WTC11 (cell line): ENCODE data around the gene CREB3L4. TPM values are rescaled to one million over a fixed set of nuclear protein-coding genes. Genes with fewer than 3 reads are reported as not detected.

Experiments
- ATAC-seq: fragments of 200-7000 bp; cut with Tn5 transposase; 2 replicates; pipeline ENCODE4 v1.10.0; 2021; ENCODE audit warnings: mild to moderate bottlenecking, moderate library complexity
- CTCF ChIA-PET: fragments of 300-600 bp; sonication (Branson Sonifier 250); formaldehyde crosslinking; loops from one replicate; lab custom pipeline; 2021; ENCODE audit warnings: antibody characterized with exemption; lab: Charles Lee
- POLR2A ChIA-PET: fragments of 350-600 bp; sonication (Branson Sonifier 250); formaldehyde crosslinking; loops from one replicate; lab custom pipeline; 2021; ENCODE audit warnings: antibody characterized with exemption; lab: Charles Lee
- DNase-seq: peaks from one replicate; pipeline ENCODE4 v3.0.0; 2021; ENCODE audit warnings: low spot score
- H3K27ac Mint-ChIP-seq: 2 replicates; pipeline ENCODE4 v1.8.0; 2021; ENCODE audit warnings: mixed read lengths
- H3K27me3 Mint-ChIP-seq: 2 replicates; pipeline ENCODE4 v1.8.0; 2021; ENCODE audit warnings: low read depth, mild to moderate bottlenecking, moderate library complexity, mixed read lengths
- H3K36me3 Mint-ChIP-seq: 2 replicates; pipeline ENCODE4 v1.8.0; 2021; ENCODE audit warnings: mixed read lengths
- H3K4me1 Mint-ChIP-seq: 2 replicates; pipeline ENCODE4 v1.8.0; 2022; ENCODE audit warnings: mixed read lengths
- H3K4me3 Mint-ChIP-seq: 2 replicates; pipeline ENCODE4 v1.8.0; 2021; ENCODE audit warnings: mild to moderate bottlenecking, moderate library complexity, mixed read lengths
- H3K9me3 Mint-ChIP-seq: 2 replicates; pipeline ENCODE4 v1.8.0; 2021; ENCODE audit warnings: mixed read lengths
- ATF1 ChIP-seq: sonication (generic); formaldehyde crosslinking; IDR thresholded peaks from 2 replicates; pipeline ENCODE4 v1.8.1; 2023; ENCODE audit warnings: mild to moderate bottlenecking, moderate library complexity, missing genetic modification reagents
- CREB1 ChIP-seq: sonication (generic); formaldehyde crosslinking; IDR thresholded peaks from 2 replicates; pipeline ENCODE4 v1.8.0; 2023; ENCODE audit warnings: mild to moderate bottlenecking, missing genetic modification reagents
- GRHL2 ChIP-seq: fragments of 250-450 bp; sonication (Bioruptor Pico); IDR thresholded peaks from 2 replicates; pipeline ENCODE4 v1.8.0; 2022; ENCODE audit warnings: mild to moderate bottlenecking, moderate library complexity; ENCODE audit not compliant: insufficient replicate concordance, severe bottlenecking
- GTF2I ChIP-seq: fragments of 250-450 bp; sonication (Bioruptor Pico); conservative IDR thresholded peaks from 2 replicates; pipeline ENCODE4 v1.4.0; 2021; ENCODE audit warnings: mild to moderate bottlenecking
- JAZF1 ChIP-seq: fragments of 250-450 bp; sonication (Bioruptor Pico); IDR thresholded peaks from 2 replicates; pipeline ENCODE4 v1.9.0; 2021; ENCODE audit warnings: moderate library complexity, mild to moderate bottlenecking, inconsistent platforms
- KAT7 ChIP-seq: sonication (generic); formaldehyde crosslinking; IDR thresholded peaks from 2 replicates; pipeline ENCODE4 v1.8.1; 2023; ENCODE audit warnings: missing genetic modification reagents, mild to moderate bottlenecking, borderline replicate concordance
- NFATC4 ChIP-seq: fragments of 250-450 bp; sonication (Bioruptor Pico); IDR thresholded peaks from 2 replicates; pipeline ENCODE4 v1.9.0; 2021; ENCODE audit warnings: mild to moderate bottlenecking
- NFE2L1 ChIP-seq: sonication (generic); formaldehyde crosslinking; IDR thresholded peaks from 2 replicates; pipeline ENCODE4 v1.8.1; 2023; ENCODE audit warnings: missing genetic modification reagents
- PRRX2 ChIP-seq: fragments of 250-450 bp; sonication (Bioruptor Pico); IDR thresholded peaks from 2 replicates; pipeline ENCODE4 v1.8.0; 2021; ENCODE audit warnings: mild to moderate bottlenecking
- RELA ChIP-seq: sonication (generic); formaldehyde crosslinking; IDR thresholded peaks from 2 replicates; pipeline ENCODE4 v1.8.1; 2022; ENCODE audit warnings: missing genetic modification reagents, mild to moderate bottlenecking, borderline replicate concordance
- SMAD3 ChIP-seq: sonication (generic); formaldehyde crosslinking; IDR thresholded peaks from 2 replicates; pipeline ENCODE4 v1.8.0; 2022; ENCODE audit warnings: missing genetic modification reagents, mild to moderate bottlenecking, borderline replicate concordance
- ZNF138 ChIP-seq: sonication (generic); formaldehyde crosslinking; conservative IDR thresholded peaks from 2 replicates; pipeline ENCODE4 v1.8.1; 2022; ENCODE audit warnings: mild to moderate bottlenecking, moderate library complexity, missing genetic modification reagents
- ZNF219 ChIP-seq: sonication (generic); formaldehyde crosslinking; IDR thresholded peaks from 2 replicates; pipeline ENCODE4 v1.8.0; 2023; ENCODE audit warnings: missing genetic modification reagents, mild to moderate bottlenecking, borderline replicate concordance
- ZNF671 ChIP-seq: fragments of 250-450 bp; sonication (Bioruptor Pico); IDR thresholded peaks from 2 replicates; pipeline ENCODE4 v1.8.0; 2021; ENCODE audit warnings: mild to moderate bottlenecking
- total RNA-seq: library from RNA; stranded (reverse); gene quantifications from 3 replicates; pipeline ENCODE4 v1.2.3, GENCODE V29; 2021
- TF ChIP-seq, protein P1 (sequence below): sonication (generic); formaldehyde crosslinking; IDR thresholded peaks from 2 replicates; pipeline ENCODE4 v1.8.0; 2022; ENCODE audit warnings: mild to moderate bottlenecking, missing genetic modification reagents
- TF ChIP-seq, protein P2 (sequence below): sonication (generic); formaldehyde crosslinking; IDR thresholded peaks from 2 replicates; pipeline ENCODE4 v1.8.0; 2022; ENCODE audit warnings: mild to moderate bottlenecking, missing genetic modification reagents
- TF ChIP-seq, protein P3 (sequence below): fragments of 250-450 bp; sonication (Bioruptor Pico); conservative IDR thresholded peaks from 2 replicates; pipeline ENCODE4 v1.9.0; 2021; ENCODE audit warnings: mild to moderate bottlenecking
- TF ChIP-seq, protein P4 (sequence below): sonication (generic); formaldehyde crosslinking; IDR thresholded peaks from 2 replicates; pipeline ENCODE4 v1.8.0; 2022; ENCODE audit warnings: mild to moderate bottlenecking, missing genetic modification reagents

CREB3L4 gene
- total RNA-seq, 1 experiment from 2014 or later: 33.1 TPM

DNA sequence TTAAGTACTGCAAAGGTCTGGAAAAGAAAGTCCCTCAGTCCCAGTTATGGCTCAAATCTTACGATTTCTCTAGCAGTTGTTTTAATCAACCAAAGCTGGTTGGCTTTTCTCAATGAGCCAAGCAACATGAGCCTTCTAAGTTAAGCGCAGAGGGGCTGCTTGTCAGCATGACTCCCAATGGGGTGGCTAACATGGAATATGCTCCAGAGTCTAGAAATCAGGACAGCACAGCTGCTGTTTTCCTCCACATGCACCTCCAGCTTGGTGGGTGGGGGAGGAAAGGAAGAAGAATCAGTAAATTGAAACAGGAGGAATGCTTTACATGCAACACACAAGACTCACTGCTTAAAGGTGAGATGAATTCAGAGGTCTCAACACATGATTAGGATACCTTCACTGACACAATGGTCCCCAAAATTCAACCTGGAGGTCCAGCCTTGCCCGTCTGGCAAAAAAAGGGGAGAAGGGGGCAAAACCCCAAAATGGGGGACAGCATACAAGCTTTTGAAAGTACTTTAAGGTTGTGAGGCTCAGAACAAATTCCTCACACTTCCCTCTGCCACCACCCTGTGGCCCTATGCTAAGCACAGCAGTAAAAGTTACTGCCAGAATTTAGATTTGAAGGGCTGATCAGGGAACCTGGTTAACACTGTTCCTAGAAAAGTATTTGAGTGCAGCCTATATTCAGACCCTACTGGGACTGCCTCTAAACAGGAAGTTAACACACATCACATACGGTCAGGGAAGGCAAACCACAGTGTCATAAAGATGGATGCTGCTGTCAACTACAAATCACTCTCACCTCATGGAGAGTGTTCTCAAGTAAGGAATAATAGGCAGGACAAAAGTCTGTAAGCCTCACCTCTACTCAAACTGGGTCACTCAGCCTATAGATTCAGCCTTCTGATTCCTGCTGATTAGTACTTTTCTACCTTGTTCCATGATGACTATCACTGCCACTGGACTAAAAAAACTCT is 47.5 kb upstream of the CREB3L4 start:
- TF ChIP-seq CREB1 (CRISPR knock-in tag): no peak
- TF ChIP-seq ATF1 (CRISPR knock-in tag): no peak
- TF ChIP-seq RELA (CRISPR knock-in tag): no peak
- TF ChIP-seq, protein P1, sequence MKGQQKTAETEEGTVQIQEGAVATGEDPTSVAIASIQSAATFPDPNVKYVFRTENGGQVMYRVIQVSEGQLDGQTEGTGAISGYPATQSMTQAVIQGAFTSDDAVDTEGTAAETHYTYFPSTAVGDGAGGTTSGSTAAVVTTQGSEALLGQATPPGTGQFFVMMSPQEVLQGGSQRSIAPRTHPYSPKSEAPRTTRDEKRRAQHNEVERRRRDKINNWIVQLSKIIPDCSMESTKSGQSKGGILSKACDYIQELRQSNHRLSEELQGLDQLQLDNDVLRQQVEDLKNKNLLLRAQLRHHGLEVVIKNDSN (CRISPR knock-in tag): no peak
- TF ChIP-seq SMAD3: no peak
- no peak for TF ChIP-seq GTF2I
- TF ChIP-seq, protein P2, sequence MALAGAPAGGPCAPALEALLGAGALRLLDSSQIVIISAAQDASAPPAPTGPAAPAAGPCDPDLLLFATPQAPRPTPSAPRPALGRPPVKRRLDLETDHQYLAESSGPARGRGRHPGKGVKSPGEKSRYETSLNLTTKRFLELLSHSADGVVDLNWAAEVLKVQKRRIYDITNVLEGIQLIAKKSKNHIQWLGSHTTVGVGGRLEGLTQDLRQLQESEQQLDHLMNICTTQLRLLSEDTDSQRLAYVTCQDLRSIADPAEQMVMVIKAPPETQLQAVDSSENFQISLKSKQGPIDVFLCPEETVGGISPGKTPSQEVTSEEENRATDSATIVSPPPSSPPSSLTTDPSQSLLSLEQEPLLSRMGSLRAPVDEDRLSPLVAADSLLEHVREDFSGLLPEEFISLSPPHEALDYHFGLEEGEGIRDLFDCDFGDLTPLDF: no peak
- TF ChIP-seq, protein P3, sequence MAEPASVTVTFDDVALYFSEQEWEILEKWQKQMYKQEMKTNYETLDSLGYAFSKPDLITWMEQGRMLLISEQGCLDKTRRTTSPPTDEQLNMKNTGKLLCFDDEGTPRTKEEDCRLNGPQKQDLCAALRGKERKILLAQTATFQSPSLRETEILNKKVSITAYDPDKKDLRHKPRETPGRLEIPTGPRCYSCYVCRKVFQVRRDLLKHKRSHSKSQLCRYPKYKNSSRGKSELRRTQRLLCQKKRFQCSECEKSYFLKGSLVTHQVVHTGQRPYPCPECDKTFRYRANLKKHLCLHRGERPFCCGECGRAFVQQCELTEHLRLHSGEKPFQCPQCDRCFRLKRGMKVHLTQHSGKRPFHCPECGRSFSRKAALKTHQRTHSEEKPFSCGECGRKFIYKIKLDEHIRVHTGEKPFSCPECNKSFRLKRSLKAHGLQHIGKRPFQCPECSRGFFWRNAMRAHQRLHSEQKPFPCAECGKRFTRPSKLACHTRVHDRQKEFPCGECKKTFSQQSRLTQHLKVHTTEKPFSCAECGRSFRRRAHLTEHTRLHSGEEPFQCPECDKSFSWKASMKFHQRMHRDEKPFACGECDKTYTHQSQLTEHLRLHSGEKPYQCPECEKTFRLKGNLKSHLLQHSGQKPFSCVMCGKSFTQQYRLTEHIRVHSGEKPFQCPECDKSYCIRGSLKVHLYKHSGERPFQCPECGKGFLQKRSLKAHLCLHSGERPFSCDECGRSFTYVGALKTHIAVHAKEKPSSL: no peak
- TF ChIP-seq NFE2L1: no peak
- no peak for TF ChIP-seq NFATC4
- TF ChIP-seq JAZF1 (CRISPR knock-in tag): no peak
- no peak for TF ChIP-seq ZNF671
- no peak for TF ChIP-seq ZNF138 (CRISPR knock-in tag)
- TF ChIP-seq GRHL2: no peak
- TF ChIP-seq ZNF219 (CRISPR knock-in tag): no peak
- TF ChIP-seq KAT7 (CRISPR knock-in tag): no peak
- Mint-ChIP-seq H3K27me3 (no peaks in the 10 kb centered on the region), H3K27ac (peak overlapping the region; percentile 74), H3K4me1 (peaks cover 26% of the 10 kb centered on the region), H3K9me3 (no peaks in the 10 kb centered on the region), H3K36me3 (peaks cover 4% of the 10 kb centered on the region; the same call in 1 of the 2 replicates), H3K4me3 (peak overlapping the region; percentile 93)
- ChIA-PET CTCF (interaction anchor here (0.5 to 3.1 kb wide), 5 partner anchors 26 to 188 kb away, joined by 3 to 20 read pairs (median 4); partner anchors contain the start of genes CREB3L4, DENND4B and RAB13), POLR2A (interaction anchor here (1.0 kb wide), 1 partner anchor 70 kb away, joined by 3 read pairs; no protein-coding TSS in a partner anchor)
- no peak for DNase-seq
- ATAC-seq: no peak

DNA sequence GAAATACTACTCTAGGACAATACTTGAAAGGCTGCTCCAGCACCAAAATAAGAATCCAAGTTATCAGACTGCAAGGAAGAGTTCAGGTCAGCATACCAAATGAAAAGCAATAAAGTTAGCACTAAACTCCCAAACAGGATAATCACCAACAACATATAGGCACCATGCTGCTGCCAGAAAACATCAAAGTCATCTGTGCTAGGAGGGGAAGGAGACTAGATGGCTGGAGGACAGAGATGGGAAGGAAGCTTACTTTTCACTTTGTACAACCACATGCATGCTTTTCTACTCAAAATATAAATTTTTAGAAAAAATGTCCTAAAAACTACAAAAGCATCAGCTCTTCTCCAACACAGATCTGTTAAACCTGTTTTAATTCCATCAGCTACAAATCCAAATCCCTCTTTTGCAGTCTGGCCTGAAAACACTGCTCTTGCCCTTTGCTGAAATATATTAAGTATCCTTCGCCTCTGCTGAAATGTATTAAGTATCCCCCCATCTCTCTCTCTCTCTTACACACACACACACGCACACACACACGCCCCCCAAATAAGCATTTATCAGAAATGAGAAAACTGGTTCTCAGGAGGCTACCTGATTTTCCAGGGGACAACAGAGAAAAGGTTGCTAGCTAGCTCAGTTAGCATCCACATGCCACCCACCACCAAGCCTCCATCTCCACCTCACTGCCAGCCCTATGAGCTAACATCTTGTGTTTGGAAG is 46.5 kb upstream of the CREB3L4 start:
- DNase-seq (no peak), ATAC-seq (no peak)
- TF ChIP-seq, protein P4, sequence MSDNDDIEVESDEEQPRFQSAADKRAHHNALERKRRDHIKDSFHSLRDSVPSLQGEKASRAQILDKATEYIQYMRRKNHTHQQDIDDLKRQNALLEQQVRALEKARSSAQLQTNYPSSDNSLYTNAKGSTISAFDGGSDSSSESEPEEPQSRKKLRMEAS (CRISPR knock-in tag): peak; percentile 28; the same call in 1 of the 2 replicates
- no peak for TF ChIP-seq PRRX2 (CRISPR knock-in tag)
- peak overlapping the region; percentile 93 for H3K4me3 Mint-ChIP-seq
- H3K27me3 Mint-ChIP-seq: no peaks in the 10 kb centered on the region
- H3K36me3 Mint-ChIP-seq: peaks cover 1% of the 10 kb centered on the region; the same call in 1 of the 2 replicates
- peaks cover 26% of the 10 kb centered on the region for H3K4me1 Mint-ChIP-seq
- ChIA-PET POLR2A (interaction anchor here (1.0 to 2.3 kb wide), 2 partner anchors 46 to 69 kb away, joined by 3 to 9 read pairs; partner anchors contain the start of gene CREB3L4), CTCF (interaction anchor here (0.9 to 3.1 kb wide), 5 partner anchors 26 to 123 kb away, joined by 4 to 24 read pairs (median 4); partner anchors contain the start of genes CREB3L4, DENND4B and RAB13)
- peak overlapping the region; percentile 85 for H3K27ac Mint-ChIP-seq
- H3K9me3 Mint-ChIP-seq: no peaks in the 10 kb centered on the region
